Measurements from ENCODE around the gene CTDNEP1.

Gene CTDNEP1

GRCh38 chr17:7215136-7215638 lies 36.3 kb downstream of the CTDNEP1 start:
- Histone ChIP-seq H3K36me3 (ENCODE audit: insufficient read depth, low read length) (no peaks in the 10 kb centered on the region), H4K20me1 (ENCODE audit: insufficient read depth, low read length, poor library complexity, severe bottlenecking) (peaks cover 6% of the 10 kb centered on the region), H3K4me2 (ENCODE audit: low read depth, low read length, poor library complexity, severe bottlenecking) (peak overlapping the region; percentile 95), H3K27me3 (ENCODE audit: insufficient read depth, low read length, poor library complexity, severe bottlenecking) (no peaks in the 10 kb centered on the region), H3F3A (ENCODE audit: low read depth) (peaks cover 3% of the 10 kb centered on the region; the same call in 1 of the 2 replicates), H3K9me2 (replicated peaks; ENCODE audit: low read depth, low read length) (no peaks in the 10 kb centered on the region), H2AFZ (ENCODE audit: low read length) (no peak overlapping the region), H3K9ac (ENCODE audit: low read depth, low read length, poor library complexity, severe bottlenecking) (peak overlapping the region; percentile 59), H3K4me1 (ENCODE audit: insufficient read depth, low read length, poor library complexity, severe bottlenecking) (peaks cover 50% of the 10 kb centered on the region), H3K9me3 (ENCODE audit: insufficient read depth, low read depth, low read length) (no peaks in the 10 kb centered on the region), H3K4me3 (ENCODE audit: low read length, poor library complexity, severe bottlenecking) (peak overlapping the region; percentile 80), H3K79me2 (ENCODE audit: insufficient read depth, low read length) (peaks cover 31% of the 10 kb centered on the region)
- TF ChIP-seq EZH2phosphoT487 (IDR thresholded peaks at IDR 0.05; ENCODE audit: borderline replicate concordance) (no peak), CTCF (conservative IDR thresholded peaks at IDR 0.05; ENCODE audit: low read length) (no peak)

GRCh38 chr17:7214300-7215135 lies 37.0 kb downstream of the CTDNEP1 start:
- Histone ChIP-seq H3K9me3 (ENCODE audit: insufficient read depth, low read depth, low read length) (no peaks in the 10 kb centered on the region), H3K9ac (ENCODE audit: low read depth, low read length, poor library complexity, severe bottlenecking) (peak overlapping the region; percentile 64), H3K4me3 (ENCODE audit: low read length, poor library complexity, severe bottlenecking) (peak overlapping the region; percentile 80), H3F3A (ENCODE audit: low read depth) (peaks cover 3% of the 10 kb centered on the region; the same call in 1 of the 2 replicates), H2AFZ (ENCODE audit: low read length) (no peak overlapping the region; the same call in 1 of the 2 replicates), H3K79me2 (ENCODE audit: insufficient read depth, low read length) (peaks cover 29% of the 10 kb centered on the region), H3K9me2 (replicated peaks; ENCODE audit: low read depth, low read length) (no peaks in the 10 kb centered on the region), H3K27me3 (ENCODE audit: insufficient read depth, low read length, poor library complexity, severe bottlenecking) (no peaks in the 10 kb centered on the region), H4K20me1 (ENCODE audit: insufficient read depth, low read length, poor library complexity, severe bottlenecking) (peaks cover 6% of the 10 kb centered on the region), H3K36me3 (ENCODE audit: insufficient read depth, low read length) (no peaks in the 10 kb centered on the region), H3K4me1 (ENCODE audit: insufficient read depth, low read length, poor library complexity, severe bottlenecking) (peaks cover 49% of the 10 kb centered on the region), H3K4me2 (ENCODE audit: low read depth, low read length, poor library complexity, severe bottlenecking) (peak overlapping the region; percentile 95)
- TF ChIP-seq EZH2phosphoT487 (IDR thresholded peaks at IDR 0.05; ENCODE audit: borderline replicate concordance) (no peak), CTCF (conservative IDR thresholded peaks at IDR 0.05; ENCODE audit: low read length) (peak; percentile 67)

- H4K20me1 ChIP-seq (ENCODE audit: insufficient read depth, low read length, poor library complexity, severe bottlenecking), result peaks cover 6% of the 10 kb centered on the region
- peak overlapping the region; percentile 48 for H3K9ac ChIP-seq (ENCODE audit: low read depth, low read length, poor library complexity, severe bottlenecking)
- H3K79me2 ChIP-seq (ENCODE audit: insufficient read depth, low read length), result peaks cover 29% of the 10 kb centered on the region
Observed at GRCh38 chr17:7213895-7214299, 37.6 kb downstream of the CTDNEP1 start.

More at GRCh38 chr17:7213895-7214299, 37.6 kb downstream of the CTDNEP1 start:
- H3K9me3 ChIP-seq (ENCODE audit: insufficient read depth, low read depth, low read length), result no peaks in the 10 kb centered on the region
- H3K36me3 ChIP-seq (ENCODE audit: insufficient read depth, low read length), result no peaks in the 10 kb centered on the region
- H3K9me2 ChIP-seq (replicated peaks; ENCODE audit: low read depth, low read length), result no peaks in the 10 kb centered on the region
- no peaks in the 10 kb centered on the region for H3K27me3 ChIP-seq (ENCODE audit: insufficient read depth, low read length, poor library complexity, severe bottlenecking)
- peaks cover 43% of the 10 kb centered on the region for H3K4me1 ChIP-seq (ENCODE audit: insufficient read depth, low read length, poor library complexity, severe bottlenecking)
- H3F3A ChIP-seq (ENCODE audit: low read depth), result peaks cover 3% of the 10 kb centered on the region; the same call in 1 of the 2 replicates
- no peak overlapping the region for H2AFZ ChIP-seq (ENCODE audit: low read length)
- TF ChIP-seq EZH2phosphoT487 (IDR thresholded peaks at IDR 0.05; ENCODE audit: borderline replicate concordance) (no peak), CTCF (conservative IDR thresholded peaks at IDR 0.05; ENCODE audit: low read length) (peak; percentile 89)
- peak overlapping the region; percentile 80 for H3K4me3 ChIP-seq (ENCODE audit: low read length, poor library complexity, severe bottlenecking)
- H3K4me2 ChIP-seq (ENCODE audit: low read depth, low read length, poor library complexity, severe bottlenecking), result peak overlapping the region; percentile 95

Data from Loucy (cell line).